SK-N-SH (cell line): Measurements from ENCODE around the gene CLSTN2. TPM values are rescaled to one million over a fixed set of nuclear protein-coding genes. Genes with fewer than 3 reads are reported as not detected.

Source experiments
- CTCF ChIA-PET: fragments of 300-600, 350-600 bp; formaldehyde crosslinking; extraction: SDS; loops from one replicate; lab custom pipeline; 2021; lab: Yijun Ruan, JAX
- POLR2A ChIA-PET: fragments of 350-600 bp; sonication (Branson Sonifier 250); formaldehyde crosslinking; extraction: SDS; loops from one replicate; lab custom pipeline; 2020; ENCODE audit warnings: antibody characterized with exemption, inconsistent platforms; lab: Yijun Ruan, JAX
- DNase-seq: peaks from one replicate; pipeline ENCODE4 v3.0.0; 2012
- H2AFZ ChIP-seq: fragments of 200-600 bp; sonication (generic); 2 replicates; pipeline ENCODE4 v1.8.1; 2016; ENCODE audit warnings: antibody characterized with exemption, mild to moderate bottlenecking, low read depth
- H3F3A ChIP-seq: fragments of 200-600 bp; sonication (generic); replicated peaks from 2 replicates; pipeline ENCODE3; 2016; ENCODE audit warnings: antibody characterized with exemption, mild to moderate bottlenecking; ENCODE audit not compliant: insufficient read depth
- H3K27ac ChIP-seq, 2 experiments: fragments of 200-500 bp in 1 of 2; fragments of 200-600 bp in 1 of 2; sonication (Bioruptor generic) in 1 of 2; sonication (generic), shearing (Covaris generic) in 1 of 2; 2 replicates each; pipeline versions ENCODE4 v1.5.1 to v1.6.1; 2014 to 2016; ENCODE audit warnings: low read depth in 2 of 2, inconsistent platforms in 1 of 2, low read length in 1 of 2, mild to moderate bottlenecking in 1 of 2, mixed read lengths in 1 of 2
- H3K27me3 ChIP-seq: fragments of 200-600 bp; sonication (generic), shearing (Covaris generic); 2 replicates; pipeline ENCODE4 v1.6.1; 2016; ENCODE audit warnings: mixed run types; ENCODE audit not compliant: insufficient read depth
- H3K36me3 ChIP-seq, 2 experiments: fragments of 200-500 bp in 1 of 2; fragments of 200-600 bp in 1 of 2; sonication (Bioruptor generic) in 1 of 2; sonication (generic) in 1 of 2; replicated peaks in 1 of 2; 2 replicates each; pipeline versions ENCODE3 to v1.5.1; 2014 to 2016; ENCODE audit warnings: low read length in 1 of 2, mild to moderate bottlenecking in 1 of 2; ENCODE audit not compliant: insufficient read depth in 2 of 2, control insufficient read depth in 1 of 2
- H3K4me1 ChIP-seq, 2 experiments: fragments of 200-500 bp in 1 of 2; fragments of 200-600 bp in 1 of 2; sonication (Bioruptor generic) in 1 of 2; sonication (generic), shearing (Covaris generic) in 1 of 2; 2 replicates each; pipeline versions ENCODE4 v1.5.1 to v1.6.1; 2014 to 2016; ENCODE audit warnings: low read depth in 1 of 2, low read length in 1 of 2, mixed run types in 1 of 2; ENCODE audit not compliant: insufficient read depth in 2 of 2, control insufficient read depth in 1 of 2
- H3K4me2 ChIP-seq: fragments of 200-600 bp; sonication (generic), shearing (Covaris generic); 2 replicates; pipeline ENCODE4 v1.6.1; 2017; ENCODE audit warnings: mixed run types
- H3K4me3 ChIP-seq, 2 experiments: fragments of 200-500 bp in 1 of 2; fragments of 200-600 bp in 1 of 2; sonication (Bioruptor generic) in 1 of 2; sonication (generic), shearing (Covaris generic) in 1 of 2; 2 replicates each; pipeline versions ENCODE4 v1.5.1 to v1.8.1; 2014 to 2016; ENCODE audit warnings: low read depth in 2 of 2, inconsistent platforms in 1 of 2, low read length in 1 of 2, mild to moderate bottlenecking in 1 of 2, mixed read lengths in 1 of 2, moderate library complexity in 1 of 2
- H3K79me2 ChIP-seq: fragments of 200-600 bp; sonication (generic); 2 replicates; pipeline ENCODE4 v1.8.1; 2017; ENCODE audit warnings: mild to moderate bottlenecking; ENCODE audit not compliant: insufficient read depth
- H3K9ac ChIP-seq: fragments of 200-600 bp; sonication (generic); 2 replicates; pipeline ENCODE4 v1.6.1; 2017; ENCODE audit warnings: mixed run types
- H3K9me2 ChIP-seq: fragments of 200-600 bp; sonication (generic); 2 replicates; pipeline ENCODE4 v1.6.1; 2017; ENCODE audit warnings: mixed run types
- H3K9me3 ChIP-seq: fragments of 200-600 bp; sonication (generic); 2 replicates; pipeline ENCODE4 v1.6.1; 2017; ENCODE audit warnings: mixed run types, mild to moderate bottlenecking, moderate library complexity
- H4K20me1 ChIP-seq: fragments of 200-600 bp; sonication (generic); 2 replicates; pipeline ENCODE4 v1.6.1; 2017; ENCODE audit warnings: mild to moderate bottlenecking, mixed run types; ENCODE audit not compliant: insufficient read depth
- CHD2 ChIP-seq: fragments of 150-350 bp; IDR thresholded peaks from 2 replicates; pipeline ENCODE4 v1.6.1; 2018; ENCODE audit warnings: low read length; ENCODE audit not compliant: partially characterized antibody
- CTCF ChIP-seq: fragments of 200-600 bp; sonication (generic); IDR thresholded peaks from 2 replicates; pipeline ENCODE4 v1.6.1; 2017; ENCODE audit warnings: antibody characterized with exemption, mild to moderate bottlenecking, moderate library complexity
- ELF1 ChIP-seq: IDR thresholded peaks from 2 replicates; pipeline ENCODE4 v1.4.0; 2012
- EP300 ChIP-seq, 2 experiments: IDR thresholded peaks; 2 replicates each; pipeline versions ENCODE4 v1.4.0 to v1.6.1; 2012; ENCODE audit warnings: borderline replicate concordance in 1 of 2, low read depth in 1 of 2, low read length in 1 of 2
- EZH2phosphoT487 ChIP-seq: fragments of 200-600 bp; sonication (generic); IDR thresholded peaks from 2 replicates; pipeline ENCODE4 v1.6.1; 2017; ENCODE audit warnings: low read depth, mixed run types, mild to moderate bottlenecking, antibody characterized with exemption, moderate library complexity, borderline replicate concordance
- GATA2 ChIP-seq: sonication (generic); formaldehyde crosslinking; IDR thresholded peaks from 2 replicates; pipeline ENCODE4 v1.5.0; 2020; ENCODE audit warnings: mild to moderate bottlenecking, missing genetic modification reagents
- JUND ChIP-seq: IDR thresholded peaks from 2 replicates; pipeline ENCODE4 v1.4.0; 2012
- MAX ChIP-seq: IDR thresholded peaks from 2 replicates; pipeline ENCODE4 v1.4.0; 2012; ENCODE audit warnings: low read depth
- MEF2A ChIP-seq: IDR thresholded peaks from 2 replicates; pipeline ENCODE4 v1.4.0; 2012; ENCODE audit warnings: low read depth, borderline replicate concordance
- MXI1 ChIP-seq: IDR thresholded peaks from 2 replicates; pipeline ENCODE4 v1.6.1; 2012; ENCODE audit warnings: mild to moderate bottlenecking, low read depth, low read length, improper control_type of control experiment
- POLR2AphosphoS5 ChIP-seq: IDR thresholded peaks from 2 replicates; pipeline ENCODE4 v1.6.1; 2012; ENCODE audit warnings: low read depth, low read length
- RAD21 ChIP-seq: IDR thresholded peaks from 2 replicates; pipeline ENCODE4 v1.6.1; 2012; ENCODE audit warnings: mild to moderate bottlenecking, low read length
- RCOR1 ChIP-seq: fragments of 150-350 bp; IDR thresholded peaks from 2 replicates; pipeline ENCODE4 v1.6.1; 2017; ENCODE audit warnings: antibody characterized with exemption, low read length
- SMC3 ChIP-seq: IDR thresholded peaks from 2 replicates; pipeline ENCODE4 v1.6.1; 2012; ENCODE audit warnings: low read depth, low read length, improper control_type of control experiment
- TCF12 ChIP-seq: IDR thresholded peaks from 2 replicates; pipeline ENCODE4 v1.4.0; 2012
- USF1 ChIP-seq: IDR thresholded peaks from 2 replicates; pipeline ENCODE4 v1.4.0; 2012; ENCODE audit warnings: low read depth, borderline replicate concordance
- WGBS: methylation state at CpG from one replicate; pipeline ENCODE4 v1.1.6; 2017; ENCODE audit warnings: low lambda C conversion rate; 5-methylcytosine and 5-hydroxymethylcytosine counted together
- polyA plus RNA-seq, 3 experiments: library from polyadenylated mRNA; depleted of rRNA; stranded (reverse); fragments of >200 nt; gene quantifications; 2 replicates each; pipeline ENCODE4 v1.2.3, GENCODE V29; 2012
- TF ChIP-seq, protein P1 (sequence below): IDR thresholded peaks from 2 replicates; pipeline ENCODE4; 2012

Gene CLSTN2
- polyA plus RNA-seq, 1 of the 3 experiments (the other 2 are of a cell fraction), result 0.02 TPM

DNA sequence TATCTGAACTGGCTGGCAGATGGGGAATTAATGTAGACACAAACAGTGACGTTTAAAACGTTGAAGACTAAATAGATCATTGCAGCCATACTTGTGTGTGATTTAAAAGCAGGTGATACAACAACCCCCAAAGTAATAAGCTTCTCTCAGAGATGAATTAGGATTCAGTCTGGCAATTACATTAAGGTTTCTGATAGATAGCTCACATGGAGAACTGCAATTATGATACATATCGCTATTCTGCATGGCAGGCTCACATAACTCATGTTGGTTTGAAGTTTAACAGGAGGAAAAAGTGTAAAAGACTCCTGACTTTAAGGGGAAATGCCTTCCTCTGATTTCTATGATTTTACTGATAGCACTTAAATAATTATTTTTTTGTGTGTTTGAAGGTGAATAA lies 196.9 kb downstream of the CLSTN2 start:
- Histone ChIP-seq H3K4me3 (no peak overlapping the region), H3K36me3 (no peaks in the 10 kb centered on the region), H2AFZ (no peak overlapping the region), H3K4me2 (no peak overlapping the region), H3K9me2 (no peaks in the 10 kb centered on the region), H3F3A (no peaks in the 10 kb centered on the region), H3K9me3 (no peaks in the 10 kb centered on the region), H3K79me2 (no peaks in the 10 kb centered on the region), H3K9ac (no peak overlapping the region), H3K27ac (peak overlapping the region in 1 of 2 experiments; percentile 86; a peak in 1 of 4 replicates), H3K27me3 (no peaks in the 10 kb centered on the region), H3K4me1 (peaks cover 0 to 32% of the 10 kb centered on the region in 2 experiments; a peak in 2 of 4 replicates), H4K20me1 (no peaks in the 10 kb centered on the region)
- ChIA-PET POLR2A (no interaction called here), CTCF (interaction anchor here (1.4 to 1.6 kb wide), 2 partner anchors 51 to 149 kb away, joined by 3 to 5 read pairs; no protein-coding TSS in a partner anchor)
- WGBS, result 1% methylated on average over 3 of the region's 3 CpGs
- TF ChIP-seq EP300 (IDR thresholded peaks at IDR 0.05; ENCODE audit: borderline replicate concordance in 1 of 2, low read depth in 1 of 2, low read length in 1 of 2), result peak in 1 of 2 experiments; percentile 89; a peak in 2 of 4 replicates
- TF ChIP-seq CTCF, result no peak
- TF ChIP-seq, protein P1, sequence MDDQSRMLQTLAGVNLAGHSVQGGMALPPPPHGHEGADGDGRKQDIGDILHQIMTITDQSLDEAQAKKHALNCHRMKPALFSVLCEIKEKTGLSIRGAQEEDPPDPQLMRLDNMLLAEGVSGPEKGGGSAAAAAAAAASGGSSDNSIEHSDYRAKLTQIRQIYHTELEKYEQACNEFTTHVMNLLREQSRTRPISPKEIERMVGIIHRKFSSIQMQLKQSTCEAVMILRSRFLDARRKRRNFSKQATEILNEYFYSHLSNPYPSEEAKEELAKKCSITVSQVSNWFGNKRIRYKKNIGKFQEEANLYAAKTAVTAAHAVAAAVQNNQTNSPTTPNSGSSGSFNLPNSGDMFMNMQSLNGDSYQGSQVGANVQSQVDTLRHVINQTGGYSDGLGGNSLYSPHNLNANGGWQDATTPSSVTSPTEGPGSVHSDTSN, result no peak
- peak; percentile 93 for TF ChIP-seq GATA2 (CRISPR knock-in tag)
- TF ChIP-seq MXI1, result 0 out of 2 replicates have a peak, but pooled peaks have one; percentile 23
- no peak; the same call in 1 of the 2 replicates for TF ChIP-seq RAD21
- TF ChIP-seq RCOR1, result peak; percentile 65
- TF ChIP-seq CHD2, result peak; percentile 49
- no peak for TF ChIP-seq ELF1
- TF ChIP-seq USF1, result no peak
- TF ChIP-seq EZH2phosphoT487, result no peak
- TF ChIP-seq MAX, result no peak
- DNase-seq, result peak; percentile 29

GRCh38 chr3:140134231-140134965 lies 199.4 kb downstream of the CLSTN2 start:
- 24% methylated on average over 5 of the region's 5 CpGs for WGBS

More at GRCh38 chr3:140134231-140134965, 199.4 kb downstream of the CLSTN2 start:
- no peak overlapping the region for H3K4me2 ChIP-seq
- no peaks in the 10 kb centered on the region for H3K36me3 ChIP-seq
- H3K4me1 ChIP-seq, result peaks cover 0 to 20% of the 10 kb centered on the region in 2 experiments; a peak in 2 of 4 replicates
- H3K27me3 ChIP-seq, result no peaks in the 10 kb centered on the region
- DNase-seq, result no peak
- H4K20me1 ChIP-seq, result no peaks in the 10 kb centered on the region
- no peaks in the 10 kb centered on the region for H3K9me2 ChIP-seq
- no peaks in the 10 kb centered on the region for H3K9me3 ChIP-seq
- H3K4me3 ChIP-seq, result no peak overlapping the region
- H3K79me2 ChIP-seq, result no peaks in the 10 kb centered on the region
- H2AFZ ChIP-seq, result no peak overlapping the region
- TF ChIP-seq POLR2AphosphoS5, result no peak
- TF ChIP-seq TCF12, result no peak
- no peak for TF ChIP-seq JUND
- no peak for TF ChIP-seq EZH2phosphoT487
- no peak for TF ChIP-seq MEF2A
- TF ChIP-seq SMC3, result no peak
- no peak for TF ChIP-seq MXI1
- CTCF ChIA-PET, result no interaction called here
- no peaks in the 10 kb centered on the region for H3F3A ChIP-seq
- POLR2A ChIA-PET, result no interaction called here
- no peak overlapping the region for H3K9ac ChIP-seq
- H3K27ac ChIP-seq, result no peak overlapping the region
